Stimulated activated CD8-positive, alpha-beta memory T cell treated with anti-CD3 and anti-CD28 coated beads, Interleukin-7, amount 100 ng/mL, for 24 hours (primary cell): ENCODE measurements around the gene CEP120.
"Not testable (repeated sequence)": the region's sequence is repeated elsewhere in the genome, so short reads cannot be mapped to it uniquely, and the experiment has no call there.

Source experiments
- DNase-seq: peaks from one replicate; pipeline ENCODE4 v3.0.0-alpha.2; 2020; ENCODE audit warnings: low read depth

CEP120 gene

DNA sequence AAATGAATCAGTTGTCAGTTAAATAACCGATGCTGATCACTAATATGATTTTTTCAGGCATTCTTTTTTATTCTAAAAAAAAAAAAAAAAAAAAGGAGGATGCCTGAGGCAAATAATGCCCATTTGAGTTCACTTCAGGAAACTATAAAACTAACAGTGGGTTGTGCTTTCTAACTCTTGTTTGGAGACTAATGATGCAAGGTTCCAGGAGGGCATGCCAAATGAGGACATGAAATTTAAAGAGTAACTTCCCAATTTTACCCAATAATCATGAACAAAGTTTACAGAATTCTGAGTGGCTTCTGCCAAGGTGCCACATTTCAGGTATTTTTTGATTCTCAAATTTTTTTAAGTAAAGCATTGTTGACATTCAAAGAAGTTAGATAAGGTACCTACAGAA lies 41.0 kb downstream of the CEP120 start:
- no peak for DNase-seq

DNA sequence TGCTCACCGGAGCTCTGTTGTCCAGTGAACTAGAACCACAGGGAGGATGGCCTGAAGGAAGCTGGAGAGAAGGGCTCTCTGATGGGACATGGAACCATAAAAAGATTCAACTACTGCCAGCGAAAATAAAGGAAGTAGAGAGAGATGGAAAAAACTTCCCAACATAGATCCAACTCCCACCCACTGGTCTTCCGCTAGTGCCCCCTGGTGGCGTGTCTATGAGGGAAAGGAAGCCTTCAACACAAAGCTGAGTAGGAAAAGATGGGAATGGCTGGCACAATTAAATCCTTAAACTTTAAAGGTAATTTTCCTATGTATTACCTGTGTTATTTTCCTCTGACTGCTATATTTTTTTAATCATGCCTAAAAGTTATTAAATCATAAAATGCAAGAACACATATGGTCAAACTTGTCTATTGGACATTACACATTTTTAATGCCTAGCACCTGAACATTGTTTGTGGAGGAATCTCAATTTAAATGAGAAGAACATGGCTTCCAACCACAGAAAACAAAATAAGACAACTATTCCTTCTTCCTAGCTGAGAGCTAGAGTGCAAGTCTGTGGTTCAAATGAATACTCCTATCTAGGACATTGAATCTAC lies 51.5 kb downstream of the CEP120 start:
- no peak for DNase-seq

DNA sequence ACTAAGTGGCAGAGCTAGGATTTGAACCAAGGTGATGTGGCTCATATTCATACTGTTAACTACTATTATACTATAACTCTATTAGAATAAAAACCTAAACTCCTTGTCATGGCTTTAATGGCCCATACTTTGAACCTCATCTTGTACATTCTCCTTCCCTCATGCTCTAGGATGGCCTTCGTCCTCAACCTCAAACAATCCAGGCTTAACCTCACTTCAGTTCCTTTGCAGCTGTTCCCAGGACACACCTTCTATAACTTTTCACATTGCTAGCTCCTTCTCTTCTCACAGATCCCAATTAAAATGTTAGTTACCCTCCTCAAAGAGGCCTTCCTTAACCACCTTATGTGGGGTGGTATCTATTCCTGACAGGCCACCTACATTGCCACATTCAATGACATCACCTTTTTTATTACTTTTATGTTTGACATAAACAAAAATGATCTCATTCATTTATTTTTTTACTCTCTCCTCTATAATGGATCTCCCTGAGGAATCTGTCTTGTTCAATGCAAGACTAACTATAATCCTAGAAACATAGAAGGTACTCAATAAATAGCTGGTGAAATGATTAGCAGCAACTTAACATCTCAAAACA lies 53.7 kb downstream of the CEP120 start:
- DNase-seq, result no peak

DNA sequence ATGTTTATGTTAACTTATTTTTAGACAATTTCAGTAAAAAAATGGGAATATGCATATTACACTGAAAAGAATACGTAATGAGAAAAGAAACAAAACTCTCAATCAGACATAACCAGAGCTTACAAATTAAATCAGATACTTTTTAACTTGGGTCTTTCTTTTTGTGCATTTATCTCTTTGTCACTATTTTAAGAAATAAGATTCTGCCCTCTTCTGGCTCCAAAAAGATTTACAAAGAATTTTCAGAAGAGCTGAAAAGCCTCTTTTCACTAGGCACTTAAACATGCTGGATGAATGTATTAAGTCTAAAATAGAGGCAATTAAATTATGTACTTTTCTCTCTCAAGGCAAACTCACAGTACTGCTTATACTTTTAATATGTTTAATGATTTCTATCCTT lies 55.5 kb downstream of the CEP120 start:
- DNase-seq, result no peak

DNA sequence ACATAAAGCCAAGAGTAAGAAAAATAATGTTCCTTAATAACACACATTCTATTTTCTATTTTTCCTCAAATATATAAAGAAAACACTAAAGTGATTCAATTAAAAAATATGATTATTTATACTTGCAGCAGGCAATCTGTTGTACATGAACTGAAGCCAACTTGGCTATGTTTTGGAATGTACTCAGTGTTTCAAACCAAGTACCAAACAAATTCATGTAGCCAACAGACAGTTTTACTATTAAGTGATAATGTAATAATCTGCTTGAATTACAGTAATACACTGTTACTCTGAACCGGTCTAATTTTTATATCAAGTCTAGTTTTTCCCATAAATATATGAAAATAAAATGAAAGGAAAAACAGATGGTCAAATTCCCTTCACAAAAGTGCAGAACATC lies 58.0 kb downstream of the CEP120 start:
- DNase-seq, result no peak

DNA sequence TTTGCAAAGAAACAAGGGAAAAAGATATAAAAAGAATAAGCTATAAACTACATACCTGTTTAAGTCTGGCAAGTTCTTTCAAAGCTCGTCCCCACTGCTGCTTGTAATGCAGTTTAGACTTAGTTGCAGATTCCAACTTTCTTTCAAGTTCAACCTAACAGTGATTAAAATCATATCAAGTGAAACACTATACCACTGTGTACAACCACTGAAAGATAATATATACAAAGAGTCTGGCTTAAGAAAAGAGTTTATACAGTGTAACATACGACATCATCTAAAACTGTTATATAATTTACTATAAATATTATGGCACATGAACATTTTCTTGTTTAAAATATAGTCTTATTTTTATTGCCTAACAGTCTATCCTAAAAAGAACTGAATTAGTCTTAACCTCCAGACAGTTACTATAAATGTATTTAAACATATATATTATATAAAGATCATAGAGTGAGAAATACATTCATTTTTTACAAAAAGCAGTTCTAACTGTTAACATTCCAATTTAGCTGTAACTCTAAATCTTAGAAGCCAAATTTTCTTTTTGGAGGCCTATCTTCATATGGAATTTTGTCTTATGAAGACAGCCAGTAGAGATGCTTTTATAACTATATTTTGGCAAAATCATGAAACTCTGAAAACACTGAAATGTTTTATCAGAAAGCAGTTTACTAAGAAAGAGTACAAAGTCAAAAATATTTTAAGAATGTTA lies 58.6 kb downstream of the CEP120 start:
- DNase-seq, result no peak

DNA sequence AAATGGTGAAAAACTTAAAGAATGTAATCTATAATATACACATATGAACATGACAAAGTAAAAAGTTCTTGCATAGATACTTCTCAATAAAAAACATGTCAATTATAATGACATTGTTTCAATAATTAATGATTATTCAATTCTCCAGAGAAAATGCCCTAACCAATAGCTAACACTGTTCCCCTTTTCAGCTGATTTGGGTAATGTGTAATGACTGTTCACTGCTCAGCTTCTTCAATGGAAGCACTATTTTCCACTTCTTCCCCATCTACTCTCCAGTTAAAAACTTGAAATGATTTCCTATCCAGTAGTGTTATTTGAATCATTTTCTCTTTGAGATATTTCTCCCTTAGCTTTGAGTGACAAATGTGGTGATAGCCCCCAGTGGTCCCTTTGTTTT lies 62.3 kb downstream of the CEP120 start:
- DNase-seq, result no peak

DNA sequence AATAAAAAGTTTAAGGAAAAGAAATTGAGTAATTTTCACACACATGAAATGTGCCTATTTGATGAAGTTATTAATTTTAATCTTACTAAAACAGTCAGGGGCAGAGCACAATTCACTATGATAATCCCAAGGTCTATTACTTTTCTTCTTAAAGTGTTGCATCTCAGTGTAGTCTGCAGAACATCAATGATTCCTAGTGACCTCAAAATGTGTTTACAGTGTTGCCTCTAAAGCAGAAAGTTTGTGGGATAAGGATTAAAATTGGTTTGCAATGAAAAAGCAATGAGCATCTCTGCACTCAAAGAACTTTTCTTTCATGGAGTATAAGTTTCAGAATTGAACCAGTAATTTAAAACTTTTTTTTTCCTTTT lies 63.0 kb downstream of the CEP120 start:
- DNase-seq, result no peak

DNA sequence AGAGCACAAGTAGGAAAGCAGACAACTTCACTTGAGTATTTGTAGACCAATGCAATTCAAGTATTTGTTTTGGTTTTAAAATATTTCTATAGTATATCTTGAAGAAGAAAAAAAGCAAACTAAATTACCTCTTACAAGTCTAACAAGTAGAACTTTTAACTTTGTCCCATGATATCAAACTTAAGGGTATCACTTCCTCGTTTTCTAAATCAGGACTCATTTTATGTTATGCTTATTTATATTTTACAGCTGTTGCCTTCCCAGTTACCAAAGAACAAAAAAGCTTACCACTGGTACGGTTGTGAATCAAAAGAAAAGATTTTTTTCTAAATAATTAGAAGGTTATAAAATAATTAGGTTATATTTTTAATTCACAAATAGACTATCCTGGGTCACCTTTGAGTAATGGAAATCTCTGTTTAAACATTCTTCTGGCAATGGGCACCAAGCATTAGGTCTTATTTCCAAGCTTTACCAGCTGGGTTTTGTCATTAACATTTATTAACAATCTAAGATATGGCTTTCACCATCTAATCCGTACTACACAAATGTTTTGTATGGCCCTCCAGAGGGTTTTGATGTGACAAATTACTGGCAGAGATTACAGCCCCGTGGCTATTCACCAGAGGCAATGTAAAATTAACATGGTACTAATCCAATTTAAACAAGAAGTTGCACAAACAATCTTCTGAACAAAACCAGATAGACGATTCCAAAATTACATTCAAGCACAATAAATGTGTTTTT lies 63.6 kb downstream of the CEP120 start:
- no peak for DNase-seq

DNA sequence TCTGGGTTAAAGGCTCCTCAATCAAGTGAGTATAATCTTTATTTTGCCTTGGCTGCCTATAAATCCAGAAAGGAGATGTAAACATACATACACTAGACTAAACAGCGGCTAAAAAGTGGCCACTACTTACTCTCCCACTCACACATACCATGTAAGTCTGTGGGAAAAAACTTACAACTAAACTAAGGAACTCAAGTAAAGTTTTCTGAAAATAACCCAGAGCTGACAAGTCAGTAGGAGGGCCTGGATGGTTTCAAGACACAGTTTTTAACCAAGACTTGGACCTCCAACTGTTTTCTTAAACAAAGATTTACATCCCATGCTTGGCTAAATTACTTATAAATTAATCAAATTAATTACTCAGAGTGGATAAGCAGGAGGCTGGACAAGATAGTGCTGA lies 64.5 kb downstream of the CEP120 start:
- no peak for DNase-seq

DNA sequence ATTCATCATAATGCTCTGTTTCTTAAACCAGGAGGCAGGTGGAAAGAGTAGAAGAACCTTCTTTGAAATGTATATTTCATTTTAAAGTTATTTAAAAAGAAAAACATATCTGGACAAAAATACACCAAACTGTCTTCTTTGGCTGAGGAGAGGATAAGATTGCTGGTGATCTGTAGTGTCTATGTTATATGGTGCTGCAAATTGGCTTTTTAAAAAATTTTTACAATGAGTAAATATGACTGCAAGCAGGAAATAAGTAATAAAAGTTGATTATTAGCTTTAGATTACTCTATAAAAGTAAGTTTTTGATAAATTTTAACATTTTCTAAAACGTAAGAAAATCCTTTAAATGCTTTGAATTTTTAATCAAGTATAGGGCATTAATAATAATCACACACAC lies 64.9 kb downstream of the CEP120 start:
- DNase-seq, result no peak

DNA sequence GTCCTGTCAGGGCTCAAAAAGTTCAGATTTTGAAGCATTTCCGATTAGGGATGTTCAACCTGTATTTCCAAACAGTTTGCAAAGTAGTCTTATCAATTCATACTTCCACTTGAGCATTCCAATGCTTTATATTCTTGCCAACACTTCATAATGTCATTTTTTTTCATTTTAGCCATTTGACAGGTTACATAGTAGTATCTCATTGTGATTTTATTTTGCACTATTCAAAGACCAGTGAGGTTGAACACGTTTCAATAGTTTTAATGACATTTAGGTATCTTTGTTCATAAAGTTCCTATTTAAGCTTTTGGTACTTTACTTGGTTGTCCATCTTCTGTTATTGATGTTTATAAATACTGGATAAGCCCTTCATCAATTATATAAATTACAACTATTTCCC lies 71.4 kb downstream of the CEP120 start:
- DNase-seq, result no peak

DNA sequence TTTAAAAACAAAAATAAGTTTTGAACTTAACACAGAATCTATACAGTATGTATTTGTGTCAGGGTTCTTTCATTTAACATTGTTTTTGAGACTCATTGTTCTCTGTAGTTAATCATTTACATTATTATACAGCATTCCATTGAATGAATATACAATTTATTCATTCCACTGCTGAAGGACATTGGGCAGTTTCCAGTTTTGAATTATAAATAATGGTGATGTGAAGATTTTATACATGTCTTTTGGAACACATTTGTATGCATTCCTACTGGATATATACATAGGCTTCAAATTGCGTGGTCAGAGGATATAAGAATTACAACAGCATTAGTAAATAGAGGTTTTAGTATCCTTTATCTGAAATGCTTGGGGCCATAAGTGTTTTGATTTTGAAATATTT lies 72.0 kb downstream of the CEP120 start:
- DNase-seq, result no peak

DNA sequence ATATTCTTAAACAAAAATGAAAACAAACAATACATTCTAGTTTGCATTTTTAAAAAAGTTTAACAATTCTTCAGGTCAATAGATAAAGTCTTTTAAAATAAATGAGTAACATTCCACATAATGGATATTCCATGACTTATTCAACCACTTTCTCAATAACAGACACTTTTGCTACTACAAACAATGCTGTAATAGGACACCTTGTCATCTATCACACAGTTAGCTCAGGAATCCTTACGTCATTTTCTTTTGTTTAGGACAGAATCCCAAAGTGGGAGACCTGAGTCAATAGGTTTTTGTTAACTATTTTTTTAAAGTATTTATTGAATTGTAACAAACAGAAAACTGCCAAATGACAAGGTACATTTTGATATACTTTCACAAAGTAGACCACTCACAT lies 72.5 kb downstream of the CEP120 start:
- no peak for DNase-seq

DNA sequence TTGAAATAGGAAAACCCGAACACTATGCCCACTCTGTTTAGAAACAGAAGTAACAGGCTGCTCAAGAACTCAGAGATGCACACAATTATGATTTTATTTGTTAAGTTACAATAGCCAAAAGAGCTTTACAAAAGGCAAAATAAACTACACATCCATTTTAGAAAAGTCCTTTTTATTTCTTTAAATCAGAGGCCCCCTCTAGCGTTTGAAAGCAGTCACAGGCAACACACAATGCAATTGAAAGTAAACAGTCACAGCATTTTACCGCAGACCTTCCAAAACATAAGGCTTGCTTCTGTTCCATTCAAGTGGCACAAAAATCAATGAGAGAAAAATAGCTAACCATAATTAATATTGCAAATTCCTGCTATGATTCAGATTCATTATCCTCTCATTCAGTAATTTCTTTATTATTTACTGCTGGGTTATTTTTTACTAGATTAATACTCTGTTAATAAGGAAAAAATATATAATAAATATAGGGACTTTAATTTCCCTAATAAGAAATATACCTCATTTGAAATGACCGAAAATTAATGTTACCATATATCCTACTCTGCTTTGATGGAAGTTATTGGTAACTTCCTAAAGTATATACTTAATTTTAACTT lies 78.3 kb downstream of the CEP120 start:
- DNase-seq, result no peak

DNA sequence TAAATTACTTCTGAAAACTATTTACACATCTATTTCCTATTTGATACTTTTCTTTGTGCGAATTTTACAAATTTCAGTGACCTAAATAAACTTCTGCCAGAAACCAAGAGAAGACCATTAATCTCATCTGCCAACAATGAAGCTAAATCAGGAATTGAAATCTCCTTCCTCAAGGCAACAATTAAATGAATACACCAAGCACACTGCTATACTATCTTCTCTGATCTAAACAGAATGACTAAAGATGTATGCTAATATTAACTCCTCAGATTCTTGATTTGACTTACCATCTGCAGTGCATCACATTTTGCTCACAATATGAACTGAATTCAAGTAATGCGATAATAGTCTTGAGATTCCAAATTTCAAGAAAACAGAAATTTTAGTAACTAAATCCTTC lies 82.3 kb downstream of the CEP120 start:
- DNase-seq, result no peak

DNA sequence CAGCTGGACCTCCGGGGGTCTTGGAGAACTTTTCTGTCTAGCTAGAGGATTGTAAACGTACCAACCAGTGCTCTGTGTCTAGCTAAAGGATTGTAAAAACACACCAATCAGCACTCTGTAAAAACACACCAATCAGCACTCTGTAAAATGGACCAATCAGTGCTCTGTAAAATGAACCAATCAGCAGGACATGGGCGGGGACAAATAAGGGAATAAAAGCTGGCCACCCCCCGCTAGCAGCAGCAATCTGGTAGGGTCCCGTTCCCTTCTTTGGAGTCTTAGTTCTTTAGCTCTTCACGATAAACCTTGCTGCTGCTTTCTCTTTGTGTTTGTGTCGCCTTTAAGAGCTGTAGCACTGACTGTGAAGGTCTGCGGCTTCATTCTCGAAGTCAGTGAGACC lies 114.8 kb downstream of the CEP120 start:
- DNase-seq, result not testable (repeated sequence)

DNA sequence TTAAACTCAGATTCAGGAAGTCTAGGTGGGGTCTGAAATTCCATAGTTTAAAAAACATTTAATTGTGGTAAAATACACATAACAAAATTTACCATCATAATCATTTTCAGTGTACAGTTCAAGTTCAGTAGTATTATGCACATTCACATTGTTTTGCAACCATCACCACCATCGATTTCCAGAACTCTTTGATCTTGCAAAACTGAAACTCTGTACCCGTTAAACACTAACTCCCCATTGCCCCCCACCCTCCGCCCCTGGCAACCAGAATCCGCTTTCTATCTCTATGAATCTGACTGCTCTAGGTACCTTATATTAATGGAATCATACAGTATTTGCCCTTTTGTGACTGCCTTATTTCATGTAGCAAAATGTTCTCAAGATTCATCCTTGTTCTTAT lies 117.5 kb downstream of the CEP120 start:
- no peak for DNase-seq

DNA sequence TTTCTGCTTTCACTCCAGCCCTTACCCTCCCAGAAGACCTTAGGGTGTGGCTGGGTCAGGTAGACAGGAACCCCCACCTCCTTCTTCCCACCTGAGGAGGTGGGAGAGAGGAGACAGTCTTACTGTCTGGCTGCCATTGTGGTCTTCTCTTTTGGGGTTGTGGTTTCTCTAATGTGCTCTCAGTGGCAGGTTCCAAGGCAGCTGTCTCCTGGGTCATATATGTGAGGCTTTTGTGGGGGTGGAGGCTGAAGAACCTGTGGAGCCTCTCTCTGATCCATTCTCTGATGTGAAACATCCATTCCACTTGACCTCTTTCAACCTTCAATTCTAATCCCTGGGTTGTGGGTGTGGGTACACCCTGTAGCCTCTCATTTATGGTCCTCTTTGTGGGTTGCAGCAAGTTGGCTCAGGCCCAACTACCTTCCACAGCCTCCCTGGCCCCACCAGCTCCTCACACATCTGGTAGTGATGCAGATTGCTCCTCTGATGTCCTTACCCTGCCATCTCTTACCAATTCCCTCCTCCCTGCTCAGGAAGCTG lies 118.4 kb downstream of the CEP120 start:
- DNase-seq, result no peak

DNA sequence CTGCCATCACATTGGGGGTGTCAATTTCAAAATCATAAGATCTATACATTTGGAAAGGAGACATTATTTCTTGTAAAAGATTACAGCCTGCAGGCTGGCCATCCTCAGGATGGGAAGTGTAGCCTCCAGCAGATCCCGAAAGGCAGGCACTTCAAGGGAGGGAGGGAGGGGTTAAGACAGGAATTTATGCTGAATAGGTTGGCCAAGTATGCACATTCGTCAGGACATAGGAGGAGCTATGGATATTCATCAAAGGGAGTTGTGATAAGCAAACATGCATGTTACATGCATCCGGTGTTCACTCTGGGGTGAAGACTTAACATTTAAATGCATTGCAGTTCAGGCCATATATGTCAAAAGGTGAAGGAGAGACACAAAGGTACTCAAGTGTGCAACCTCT lies 119.4 kb downstream of the CEP120 start:
- DNase-seq, result no peak

DNA sequence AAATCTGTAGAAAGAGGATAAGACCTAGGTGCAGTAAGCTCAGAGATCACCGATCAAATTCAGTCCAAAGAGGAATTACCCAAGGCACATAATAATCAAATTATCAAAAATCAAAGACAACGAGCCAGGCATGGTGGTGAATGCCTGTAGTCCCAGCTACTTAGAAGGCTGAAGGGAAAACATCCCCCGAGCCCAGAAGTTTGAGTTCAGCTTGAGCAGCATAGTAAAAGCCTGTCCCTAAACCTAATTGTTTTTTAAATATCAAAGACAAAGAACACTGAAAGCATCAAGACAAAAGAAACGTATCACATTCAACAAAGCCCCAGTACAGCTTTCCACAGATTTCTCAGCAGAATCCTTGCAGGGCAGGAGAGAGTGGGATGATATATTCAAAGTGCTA lies 122.9 kb downstream of the CEP120 start:
- no peak for DNase-seq

DNA sequence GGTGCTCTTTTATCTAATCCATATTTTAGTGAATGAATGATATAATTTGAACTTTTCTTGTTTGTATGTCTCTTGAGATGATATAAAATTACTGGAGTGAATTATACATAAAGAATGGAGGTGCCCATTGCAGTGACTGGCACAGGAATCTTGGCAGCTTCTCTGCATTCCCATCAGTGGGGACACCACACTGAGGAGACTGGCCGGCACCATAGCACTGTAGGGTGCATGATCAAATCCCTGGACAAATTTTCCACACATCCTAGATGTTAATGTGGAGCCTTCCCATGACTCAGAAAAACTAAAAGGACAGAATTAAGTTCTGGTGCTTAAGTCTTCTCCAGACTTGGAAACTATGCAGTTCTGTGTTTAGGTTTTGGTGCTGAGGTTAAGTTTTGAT lies 124.1 kb downstream of the CEP120 start:
- DNase-seq, result no peak
